GM12874 (cell line): ENCODE measurements around the gene RASA3.

ENCODE experiments used
- TF ChIP-seq, protein P1 (sequence below): IDR thresholded peaks from 2 replicates; pipeline ENCODE4 v1.5.1; 2011; ENCODE audit warnings: low read depth, mild to moderate bottlenecking, control low read depth, low read length, moderate library complexity; ENCODE audit not compliant: insufficient read depth

The RASA3 gene

DNA sequence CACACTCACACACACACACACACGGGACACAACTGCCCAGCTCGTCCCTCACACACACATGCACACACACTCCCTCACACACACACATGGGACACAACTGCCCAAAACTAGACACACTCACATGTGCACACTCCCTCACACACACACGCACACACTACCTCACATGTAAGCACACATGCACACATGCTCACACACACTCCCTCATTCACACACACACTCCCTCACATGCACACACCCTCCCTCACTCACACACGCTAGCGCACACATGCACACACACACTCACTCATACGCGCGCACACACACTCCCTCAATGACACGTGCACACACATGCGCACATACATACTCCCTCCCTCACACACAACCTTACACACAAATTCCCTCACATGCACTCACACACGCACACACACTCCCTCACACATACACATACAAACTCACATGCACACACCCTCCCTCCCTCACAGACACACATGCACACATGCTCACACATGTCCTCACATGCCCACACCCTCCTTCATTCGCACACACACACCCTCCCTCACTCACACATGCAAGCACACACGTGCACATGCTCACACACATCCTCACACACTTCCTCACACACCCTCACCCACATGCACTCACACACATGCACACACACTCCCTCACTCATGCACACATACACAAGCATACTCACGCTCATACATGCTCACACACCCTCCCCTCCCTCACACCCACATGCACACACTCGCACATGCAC, 9.0 kb upstream of the RASA3 start:
- TF ChIP-seq, protein P1, sequence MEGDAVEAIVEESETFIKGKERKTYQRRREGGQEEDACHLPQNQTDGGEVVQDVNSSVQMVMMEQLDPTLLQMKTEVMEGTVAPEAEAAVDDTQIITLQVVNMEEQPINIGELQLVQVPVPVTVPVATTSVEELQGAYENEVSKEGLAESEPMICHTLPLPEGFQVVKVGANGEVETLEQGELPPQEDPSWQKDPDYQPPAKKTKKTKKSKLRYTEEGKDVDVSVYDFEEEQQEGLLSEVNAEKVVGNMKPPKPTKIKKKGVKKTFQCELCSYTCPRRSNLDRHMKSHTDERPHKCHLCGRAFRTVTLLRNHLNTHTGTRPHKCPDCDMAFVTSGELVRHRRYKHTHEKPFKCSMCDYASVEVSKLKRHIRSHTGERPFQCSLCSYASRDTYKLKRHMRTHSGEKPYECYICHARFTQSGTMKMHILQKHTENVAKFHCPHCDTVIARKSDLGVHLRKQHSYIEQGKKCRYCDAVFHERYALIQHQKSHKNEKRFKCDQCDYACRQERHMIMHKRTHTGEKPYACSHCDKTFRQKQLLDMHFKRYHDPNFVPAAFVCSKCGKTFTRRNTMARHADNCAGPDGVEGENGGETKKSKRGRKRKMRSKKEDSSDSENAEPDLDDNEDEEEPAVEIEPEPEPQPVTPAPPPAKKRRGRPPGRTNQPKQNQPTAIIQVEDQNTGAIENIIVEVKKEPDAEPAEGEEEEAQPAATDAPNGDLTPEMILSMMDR, result no peak

DNA sequence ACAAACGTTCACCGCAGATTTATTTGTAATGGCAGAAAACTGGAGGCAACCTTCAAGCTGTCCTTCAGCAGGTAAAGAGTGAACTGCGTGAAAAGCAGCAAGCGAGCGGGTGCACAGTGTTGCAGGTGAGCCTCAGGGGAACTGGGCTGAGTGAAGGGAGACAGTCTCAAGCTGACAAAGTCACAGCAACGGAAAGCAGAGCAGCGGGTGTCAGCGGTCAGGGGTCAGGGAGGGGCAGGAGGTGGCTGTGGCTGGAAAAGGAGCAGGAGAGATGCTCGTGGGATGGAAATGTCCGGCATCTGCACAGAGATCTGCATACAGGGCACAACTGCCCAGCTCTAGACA, 8.5 kb upstream of the RASA3 start:
- TF ChIP-seq, protein P1, result no peak

DNA sequence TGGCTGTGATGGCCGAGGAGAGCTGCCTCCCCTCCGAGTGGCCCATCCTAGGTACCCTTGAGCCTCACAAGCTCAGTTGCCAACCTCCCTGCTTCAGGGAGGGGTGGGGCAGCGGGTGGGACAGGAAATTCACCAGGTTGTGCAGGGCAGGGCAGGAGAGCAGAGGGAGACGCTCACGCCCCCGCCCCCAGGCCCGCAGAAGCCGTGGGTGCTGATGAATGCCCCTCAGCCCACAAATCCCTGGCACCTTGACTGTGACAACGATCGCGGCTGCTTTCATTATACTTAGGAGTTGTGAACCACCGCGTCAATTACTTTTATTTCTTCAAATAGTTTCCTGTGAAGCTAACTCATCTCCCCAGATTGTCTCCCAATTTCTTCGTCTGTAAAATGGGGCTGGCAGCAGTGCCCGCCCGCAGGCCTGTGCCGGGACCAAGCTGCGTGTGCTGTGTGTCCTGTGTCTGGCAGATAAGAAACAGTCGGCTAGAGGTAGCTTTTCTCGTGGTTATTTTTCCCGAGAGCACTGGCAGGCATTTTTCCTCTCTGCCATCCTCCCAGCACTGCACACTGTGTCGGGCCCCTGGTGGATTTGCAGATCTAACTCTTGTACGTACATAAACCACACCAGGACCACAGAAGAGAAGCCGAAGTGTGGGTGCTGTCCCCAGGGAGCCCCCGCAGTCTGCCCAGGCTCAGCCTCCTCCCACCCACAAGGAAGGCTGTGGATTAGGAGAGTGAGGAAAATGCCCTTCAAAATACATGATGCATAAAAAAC, 7.9 kb upstream of the RASA3 start:
- TF ChIP-seq, protein P1, result no peak

DNA sequence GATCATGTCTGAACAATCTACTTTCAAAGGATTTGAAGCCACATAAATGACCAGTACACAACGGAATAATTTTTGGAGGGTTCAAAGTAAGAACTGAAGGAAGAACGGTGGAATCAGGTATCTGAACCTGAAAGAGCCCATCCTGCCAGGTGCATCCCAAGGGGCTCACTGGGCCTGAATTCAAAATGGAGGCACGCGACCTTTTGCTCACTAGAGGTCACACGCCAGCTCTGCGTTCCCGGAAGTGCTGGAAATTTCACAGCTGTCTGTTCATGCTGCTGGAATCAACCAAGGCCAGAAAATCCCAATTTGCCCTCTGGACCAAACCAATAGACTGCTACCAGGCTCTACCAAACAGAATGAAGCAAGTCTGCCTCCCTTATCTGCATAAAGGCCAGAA, 4.2 kb upstream of the RASA3 start:
- TF ChIP-seq, protein P1, result no peak

DNA sequence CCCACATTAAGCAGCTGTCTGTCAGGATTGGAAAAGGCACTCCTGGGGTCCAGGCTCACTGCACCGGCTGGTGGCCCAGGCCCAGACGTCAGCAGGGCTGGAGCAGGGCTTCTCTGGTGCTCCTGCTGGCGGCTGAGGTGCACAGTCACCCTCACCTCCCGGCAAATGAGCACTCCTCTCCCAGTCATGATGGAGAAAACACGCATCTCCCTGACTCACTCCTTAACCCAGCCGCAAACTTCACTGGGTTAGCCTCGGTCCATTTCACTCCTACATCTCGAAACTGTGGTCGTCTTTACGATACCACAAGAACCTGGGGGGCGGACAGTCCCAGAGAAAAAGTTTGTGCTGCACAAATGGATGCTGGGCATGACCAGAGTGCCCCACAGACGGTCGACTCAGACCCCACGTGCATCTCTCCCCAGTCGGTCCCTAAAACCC, 3.3 kb upstream of the RASA3 start:
- TF ChIP-seq, protein P1, result no peak

DNA sequence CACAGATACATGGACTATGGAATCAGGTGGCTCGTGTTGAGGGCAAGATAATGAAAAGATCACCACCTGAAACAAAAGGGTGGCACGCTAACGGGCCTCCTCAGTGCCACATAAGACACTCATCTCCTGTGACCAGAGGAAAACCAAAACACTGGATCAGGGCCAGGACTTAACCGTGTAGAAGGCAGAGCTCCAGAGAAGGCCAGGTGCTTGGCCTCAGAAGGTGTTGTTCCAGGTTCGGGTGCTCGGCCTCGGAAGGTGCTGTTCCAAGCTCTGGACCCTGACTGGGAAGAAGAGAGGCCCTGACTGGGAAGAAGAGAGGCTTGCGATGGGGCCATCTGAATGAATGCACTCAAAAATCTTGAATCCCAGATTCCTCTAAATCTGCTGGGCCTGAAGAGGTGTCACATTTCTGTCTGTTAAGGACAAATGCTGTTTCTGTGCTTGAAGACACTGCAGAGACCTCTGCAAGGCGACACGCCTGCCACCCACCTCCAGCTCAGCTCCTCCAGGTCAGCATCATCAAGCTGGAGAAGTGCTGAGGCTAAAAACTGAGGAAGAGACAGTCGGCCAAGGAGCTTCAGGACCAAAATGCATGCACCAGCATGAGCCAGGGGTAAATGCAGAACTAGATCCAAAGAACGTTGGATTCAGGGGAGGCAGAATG, 2.7 kb upstream of the RASA3 start:
- TF ChIP-seq, protein P1, result no peak
